C4-2B (cell line): ENCODE measurements around the gene SLC15A4.

Experiments
- H3K27ac ChIP-seq: fragments of 450-650 bp; 2 replicates; pipeline ENCODE4 v1.5.1; 2017
- ZFX ChIP-seq: fragments of 450-650 bp; IDR thresholded peaks from 2 replicates; pipeline ENCODE4 v1.6.1; 2017
- TF ChIP-seq, protein P1 (sequence below): fragments of 450-650 bp; conservative IDR thresholded peaks from 2 replicates; pipeline ENCODE4 v1.5.1; 2017; ENCODE audit warnings: mild to moderate bottlenecking

The SLC15A4 gene

DNA sequence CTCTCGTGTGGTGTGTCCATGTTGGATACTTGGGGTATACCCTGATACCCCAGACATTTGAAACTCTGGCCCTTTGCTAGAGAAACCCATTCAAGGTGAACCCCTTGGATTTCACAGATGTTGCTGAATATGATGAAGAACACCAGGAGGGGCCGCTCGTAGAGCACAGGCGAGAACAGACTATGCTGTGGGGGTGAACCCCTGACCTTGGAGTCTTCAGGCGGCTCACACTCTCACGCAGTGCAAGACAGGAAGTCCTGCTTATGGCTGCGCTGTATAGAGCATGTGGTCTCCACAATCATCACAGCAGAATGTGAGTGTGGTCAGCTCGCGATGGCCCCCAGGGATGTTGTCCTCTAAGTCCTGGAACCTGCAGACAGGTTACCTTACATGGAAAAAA lies 60.4 kb downstream of the SLC15A4 start:
- TF ChIP-seq, protein P1, sequence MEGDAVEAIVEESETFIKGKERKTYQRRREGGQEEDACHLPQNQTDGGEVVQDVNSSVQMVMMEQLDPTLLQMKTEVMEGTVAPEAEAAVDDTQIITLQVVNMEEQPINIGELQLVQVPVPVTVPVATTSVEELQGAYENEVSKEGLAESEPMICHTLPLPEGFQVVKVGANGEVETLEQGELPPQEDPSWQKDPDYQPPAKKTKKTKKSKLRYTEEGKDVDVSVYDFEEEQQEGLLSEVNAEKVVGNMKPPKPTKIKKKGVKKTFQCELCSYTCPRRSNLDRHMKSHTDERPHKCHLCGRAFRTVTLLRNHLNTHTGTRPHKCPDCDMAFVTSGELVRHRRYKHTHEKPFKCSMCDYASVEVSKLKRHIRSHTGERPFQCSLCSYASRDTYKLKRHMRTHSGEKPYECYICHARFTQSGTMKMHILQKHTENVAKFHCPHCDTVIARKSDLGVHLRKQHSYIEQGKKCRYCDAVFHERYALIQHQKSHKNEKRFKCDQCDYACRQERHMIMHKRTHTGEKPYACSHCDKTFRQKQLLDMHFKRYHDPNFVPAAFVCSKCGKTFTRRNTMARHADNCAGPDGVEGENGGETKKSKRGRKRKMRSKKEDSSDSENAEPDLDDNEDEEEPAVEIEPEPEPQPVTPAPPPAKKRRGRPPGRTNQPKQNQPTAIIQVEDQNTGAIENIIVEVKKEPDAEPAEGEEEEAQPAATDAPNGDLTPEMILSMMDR, result no peak
- TF ChIP-seq ZFX, result no peak

DNA sequence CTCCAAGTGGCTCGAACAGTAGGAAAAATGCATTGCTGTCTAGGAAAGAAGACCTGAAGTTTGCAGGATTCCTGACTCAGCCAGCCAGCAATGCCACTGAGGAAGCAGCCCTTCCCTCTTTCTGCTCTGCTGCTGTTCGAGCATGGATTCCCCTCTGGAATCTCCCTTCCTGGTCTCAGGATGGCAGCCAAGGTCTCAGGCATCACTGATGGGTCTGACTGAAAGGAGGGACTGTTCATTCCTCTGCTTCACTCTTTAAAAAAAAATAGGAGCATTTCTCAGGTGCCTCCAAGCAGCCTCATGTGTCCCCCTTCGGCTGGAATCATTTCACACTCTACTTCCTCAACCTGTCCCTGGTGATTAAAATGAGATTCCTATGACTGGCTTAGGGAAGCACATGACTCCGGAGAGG lies 62.4 kb downstream of the SLC15A4 start:
- no peak overlapping the region for H3K27ac ChIP-seq
- TF ChIP-seq, protein P1, result no peak

More for the DNA sequence above, 60.4 kb downstream of the SLC15A4 start:
- no peak overlapping the region for H3K27ac ChIP-seq

DNA sequence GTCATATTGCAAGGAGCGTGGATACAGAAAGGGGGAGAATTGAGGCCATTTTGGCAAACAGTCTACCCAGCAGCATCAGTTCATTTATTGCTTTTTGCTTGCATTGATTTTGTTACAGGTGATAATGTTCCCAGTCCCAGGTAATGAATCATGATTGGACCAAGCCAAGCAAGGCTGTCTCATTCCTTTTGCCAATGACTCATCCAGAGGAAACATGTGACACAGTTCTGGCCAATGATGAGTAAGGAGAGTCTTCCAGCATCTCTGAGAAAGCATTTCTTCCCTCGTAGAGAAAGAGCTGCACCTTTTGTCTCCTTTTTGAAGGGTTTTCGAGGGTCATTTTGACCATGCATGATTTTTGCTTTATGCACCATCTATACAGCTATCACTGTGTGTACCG lies 68.2 kb downstream of the SLC15A4 start:
- H3K27ac ChIP-seq, result no peak overlapping the region
- TF ChIP-seq, protein P1, result no peak
- no peak for TF ChIP-seq ZFX

- no peak overlapping the region for H3K27ac ChIP-seq
- TF ChIP-seq ZFX, result no peak
- TF ChIP-seq, protein P1, result no peak
Observed at GRCh38 chr12:128754275-128754674, 69.5 kb downstream of the SLC15A4 start.

DNA sequence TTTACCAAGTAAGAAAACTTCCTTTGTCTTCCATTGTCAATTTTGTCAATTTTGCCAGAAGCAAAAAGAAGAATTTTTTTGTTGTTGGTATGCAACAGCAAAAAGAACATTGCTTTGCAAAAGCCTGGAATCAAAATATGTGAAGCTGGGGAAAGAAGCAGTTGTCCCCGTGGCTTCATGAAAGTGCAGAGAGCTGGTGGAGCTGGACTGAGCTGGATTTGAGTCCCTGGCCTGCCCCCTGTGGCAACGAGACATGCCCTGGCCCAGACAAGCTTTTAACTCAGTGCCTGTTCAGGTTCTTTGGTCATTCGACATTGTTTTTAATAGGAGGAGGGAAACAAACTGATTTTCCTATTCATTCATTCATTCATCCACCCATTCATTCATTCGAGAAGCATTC lies 70.3 kb downstream of the SLC15A4 start:
- no peak overlapping the region for H3K27ac ChIP-seq
- TF ChIP-seq, protein P1, result no peak
- no peak for TF ChIP-seq ZFX

GRCh38 chr12:128752386-128752785 lies 71.4 kb downstream of the SLC15A4 start:
- TF ChIP-seq, protein P1, result no peak
- TF ChIP-seq ZFX, result no peak
- H3K27ac ChIP-seq, result no peak overlapping the region

DNA sequence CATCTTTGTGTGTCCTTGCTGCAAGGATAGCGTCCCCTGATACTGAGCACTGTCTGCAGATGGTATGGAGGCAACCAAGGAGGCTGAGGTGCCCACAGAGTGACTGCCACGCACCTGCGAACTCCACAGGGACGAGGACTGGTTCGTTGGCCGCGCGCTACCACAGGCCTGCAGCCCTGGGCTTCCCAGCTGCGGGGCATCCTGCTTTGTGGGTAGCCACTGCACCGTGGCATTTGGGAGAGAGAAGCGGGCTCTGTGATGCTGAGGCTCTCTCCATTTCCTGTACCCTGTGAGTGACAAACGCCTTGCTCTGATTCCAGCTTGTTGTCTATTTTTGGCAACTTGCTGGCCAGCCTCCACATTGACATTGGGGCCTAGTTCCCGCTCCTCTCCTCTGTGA lies 76.3 kb downstream of the SLC15A4 start:
- TF ChIP-seq, protein P1, result no peak
- TF ChIP-seq ZFX, result no peak
- no peak overlapping the region for H3K27ac ChIP-seq
